HepG2 (cell line): ENCODE measurements around the gene PCDHA7.

Source experiments
- CTCF ChIP-seq: sonication (generic); formaldehyde crosslinking; IDR thresholded peaks from 2 replicates; pipeline ENCODE4 v1.5.0; 2020; ENCODE audit warnings: mild to moderate bottlenecking, missing genetic modification reagents, moderate library complexity
- GLMP ChIP-seq: sonication (generic); formaldehyde crosslinking; IDR thresholded peaks from 2 replicates; pipeline ENCODE4 v1.9.0; 2021; ENCODE audit warnings: missing genetic modification reagents, mild to moderate bottlenecking, borderline replicate concordance
- NFE2L1 ChIP-seq: sonication (generic); formaldehyde crosslinking; IDR thresholded peaks from 2 replicates; pipeline ENCODE4 v1.4.0; 2020; ENCODE audit warnings: missing genetic modification reagents, mild to moderate bottlenecking, borderline replicate concordance
- SMAD1 ChIP-seq: sonication (generic); formaldehyde crosslinking; IDR thresholded peaks from 2 replicates; pipeline ENCODE4 v1.4.0; 2020; ENCODE audit warnings: missing genetic modification reagents, low read depth, mild to moderate bottlenecking, borderline replicate concordance
- U2AF1 ChIP-seq: fragments of 200-400 bp; formaldehyde crosslinking; optimal IDR thresholded peaks from 2 replicates; pipeline ENCODE3; 2017; ENCODE audit warnings: mild to moderate bottlenecking, low read depth, low read length
- ZBTB1 ChIP-seq: sonication (generic); formaldehyde crosslinking; IDR thresholded peaks from 2 replicates; pipeline ENCODE4 v1.4.0; 2020; ENCODE audit warnings: missing genetic modification reagents, borderline replicate concordance
- ZNF3 ChIP-seq: IDR thresholded peaks from 2 replicates; pipeline ENCODE4 v1.7.0; 2017; ENCODE audit warnings: inconsistent platforms
- TF ChIP-seq, protein P1 (sequence below): sonication (generic); formaldehyde crosslinking; IDR thresholded peaks from 2 replicates; pipeline ENCODE4 v1.9.0; 2021; ENCODE audit warnings: missing genetic modification reagents, borderline replicate concordance

- TF ChIP-seq ZBTB1 (CRISPR knock-in tag) (no peak), ZNF3 (CRISPR knock-in tag) (no peak), GLMP (CRISPR knock-in tag) (no peak), NFE2L1 (CRISPR knock-in tag) (no peak), CTCF (CRISPR knock-in tag) (no peak), U2AF1 (no peak), SMAD1 (CRISPR knock-in tag) (no peak)
- TF ChIP-seq, protein P1, sequence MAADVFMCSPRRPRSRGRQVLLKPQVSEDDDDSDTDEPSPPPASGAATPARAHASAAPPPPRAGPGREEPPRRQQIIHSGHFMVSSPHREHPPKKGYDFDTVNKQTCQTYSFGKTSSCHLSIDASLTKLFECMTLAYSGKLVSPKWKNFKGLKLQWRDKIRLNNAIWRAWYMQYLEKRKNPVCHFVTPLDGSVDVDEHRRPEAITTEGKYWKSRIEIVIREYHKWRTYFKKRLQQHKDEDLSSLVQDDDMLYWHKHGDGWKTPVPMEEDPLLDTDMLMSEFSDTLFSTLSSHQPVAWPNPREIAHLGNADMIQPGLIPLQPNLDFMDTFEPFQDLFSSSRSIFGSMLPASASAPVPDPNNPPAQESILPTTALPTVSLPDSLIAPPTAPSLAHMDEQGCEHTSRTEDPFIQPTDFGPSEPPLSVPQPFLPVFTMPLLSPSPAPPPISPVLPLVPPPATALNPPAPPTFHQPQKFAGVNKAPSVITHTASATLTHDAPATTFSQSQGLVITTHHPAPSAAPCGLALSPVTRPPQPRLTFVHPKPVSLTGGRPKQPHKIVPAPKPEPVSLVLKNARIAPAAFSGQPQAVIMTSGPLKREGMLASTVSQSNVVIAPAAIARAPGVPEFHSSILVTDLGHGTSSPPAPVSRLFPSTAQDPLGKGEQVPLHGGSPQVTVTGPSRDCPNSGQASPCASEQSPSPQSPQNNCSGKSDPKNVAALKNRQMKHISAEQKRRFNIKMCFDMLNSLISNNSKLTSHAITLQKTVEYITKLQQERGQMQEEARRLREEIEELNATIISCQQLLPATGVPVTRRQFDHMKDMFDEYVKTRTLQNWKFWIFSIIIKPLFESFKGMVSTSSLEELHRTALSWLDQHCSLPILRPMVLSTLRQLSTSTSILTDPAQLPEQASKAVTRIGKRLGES = no peak
Observed at GRCh38 chr5:140827704-140828361, 6.2 kb upstream of the PCDHA7 start, which contains the start of gene PCDHA6.
